AG09319 (cell line): ENCODE results near the gene RPTOR.

Source experiments
- DNase-seq: peaks from one replicate; pipeline ENCODE4 v3.0.0-alpha.2; 2010; ENCODE audit warnings: low read depth; ENCODE audit errors: extremely low read depth
- CTCF ChIP-seq: IDR thresholded peaks from 2 replicates; pipeline ENCODE4 v1.5.1; 2011; ENCODE audit warnings: low read depth, mild to moderate bottlenecking, inconsistent platforms, low read length, moderate library complexity

The RPTOR gene

GRCh38 chr17:81013642-81014041 lies 469.0 kb downstream of the RPTOR start:
- no peak for TF ChIP-seq CTCF

GRCh38 chr17:81015136-81015535 lies 470.5 kb downstream of the RPTOR start:
- TF ChIP-seq CTCF, result no peak
- no peak for DNase-seq

More at GRCh38 chr17:81013642-81014041, 469.0 kb downstream of the RPTOR start:
- DNase-seq, result no peak
